Ramos (cell line): ENCODE data around the gene CCDC158.
"Not testable (repeated sequence)": the region's sequence is repeated elsewhere in the genome, so short reads cannot be mapped to it uniquely, and the experiment has no call there.

Source experiments
- in situ Hi-C: fragments of 300-500 bp; cut with MboI; formaldehyde crosslinking; loops from one replicate; pipeline ENCODE4 v1.14.3; 2022; ENCODE audit warnings: low sequenced_read_pairs; ENCODE audit not compliant: unreplicated experiment

Gene CCDC158

DNA sequence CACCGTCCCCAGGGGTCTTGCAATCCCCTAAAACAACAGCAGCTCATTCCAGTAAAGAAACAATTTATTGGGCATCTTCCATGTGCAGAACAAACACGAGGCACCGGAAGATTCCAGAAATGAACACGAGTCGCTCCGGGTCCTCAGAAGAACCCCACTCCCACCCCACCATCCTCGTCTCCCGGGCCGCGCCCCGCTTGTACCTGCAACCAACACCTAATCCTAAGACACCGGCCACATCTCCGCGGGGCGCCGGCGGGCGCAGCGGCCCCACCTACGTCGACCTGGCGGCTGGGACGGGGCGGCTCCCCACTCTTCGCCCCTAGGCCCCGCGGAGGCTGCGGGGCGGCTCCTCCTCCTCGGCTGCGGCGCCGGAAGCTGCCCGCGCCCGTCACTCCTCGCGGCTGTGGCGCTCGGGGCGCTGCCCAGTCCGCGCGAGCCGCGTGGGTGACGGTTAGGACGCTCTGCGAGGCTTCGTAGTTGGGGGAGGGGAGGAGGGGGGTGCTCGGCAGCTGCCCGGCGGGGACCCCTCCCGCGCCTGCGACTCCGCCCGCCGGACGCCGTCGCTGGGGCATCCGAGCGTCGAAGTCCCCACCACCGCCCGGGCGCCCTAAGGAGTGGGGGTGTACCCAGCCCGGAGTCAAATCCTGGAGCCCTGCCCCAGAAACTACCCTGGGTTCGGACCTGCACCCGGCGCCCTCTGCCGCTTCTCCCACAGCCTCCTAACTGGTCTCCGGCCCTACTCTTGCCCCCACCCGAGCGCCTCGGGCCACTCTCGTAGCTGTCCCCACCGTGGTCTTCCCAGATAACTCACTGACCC lies at the start of gene CCDC158:
Gene CCDC158 (minus strand): TSS at position 380 of the 820 bp plus-strand sequence. CDS start 17,934 bp downstream, outside the sequence.
- in situ Hi-C loops: no loop called here

DNA sequence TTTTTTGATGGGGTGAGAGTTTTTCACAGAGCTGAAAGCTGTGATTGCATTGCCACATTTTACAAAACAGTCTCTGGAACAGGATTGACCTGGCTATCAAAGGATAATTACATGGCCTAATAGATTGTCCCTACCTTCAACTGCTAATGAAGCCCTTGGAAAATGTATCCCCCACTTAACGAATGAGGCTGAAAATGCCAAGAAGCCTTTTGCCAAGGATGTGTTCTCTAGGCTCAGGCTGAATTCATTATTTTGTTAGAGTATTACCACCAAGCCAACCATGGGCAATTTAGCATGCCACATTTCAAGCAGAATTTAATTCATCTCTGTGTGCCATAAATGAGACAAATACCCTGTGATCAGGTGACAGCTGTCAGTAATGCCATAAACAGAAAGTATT lies 49.6 kb upstream of the CCDC158 start:
- in situ Hi-C loops: no loop called here

DNA sequence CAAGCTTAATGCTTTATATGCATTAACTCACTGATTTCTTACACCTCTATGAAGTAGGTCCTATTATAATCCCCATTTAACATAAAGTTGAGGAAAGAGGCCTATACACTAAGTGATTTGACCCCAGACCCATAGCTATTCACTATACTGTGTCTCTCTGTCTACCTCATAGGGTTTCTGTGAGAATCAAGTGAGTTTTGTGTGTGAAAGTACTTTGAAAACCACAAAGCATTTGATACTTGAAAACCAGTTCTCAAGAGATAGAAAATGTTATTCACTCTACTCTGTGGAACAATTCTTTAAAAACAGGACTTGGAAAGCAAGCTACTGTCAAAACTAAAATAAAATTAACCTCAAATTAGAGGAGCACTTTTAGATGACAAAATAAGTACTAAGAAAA lies 49.1 kb upstream of the CCDC158 start:
- in situ Hi-C loops: no loop called here

DNA sequence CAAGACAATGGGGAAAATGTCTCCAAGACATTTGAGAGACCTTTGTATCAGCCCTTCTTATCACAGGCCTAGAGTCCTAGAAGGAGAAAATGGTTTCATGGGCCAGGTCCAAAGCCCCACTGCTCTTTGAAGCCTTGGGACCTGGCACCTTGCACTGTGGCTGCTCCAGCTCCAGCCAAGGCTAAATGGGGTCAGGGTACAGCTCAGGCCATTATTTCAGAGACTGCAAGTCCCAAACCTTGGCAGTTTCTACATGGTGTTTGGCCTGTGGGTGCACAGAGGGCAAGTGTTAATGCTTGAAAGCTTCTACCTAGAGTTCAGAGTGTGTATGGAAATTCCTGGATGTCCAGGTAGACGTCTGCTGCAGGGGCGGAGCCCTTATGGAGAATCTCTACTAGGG lies 42.6 kb upstream of the CCDC158 start:
- in situ Hi-C loops: no loop called here

DNA sequence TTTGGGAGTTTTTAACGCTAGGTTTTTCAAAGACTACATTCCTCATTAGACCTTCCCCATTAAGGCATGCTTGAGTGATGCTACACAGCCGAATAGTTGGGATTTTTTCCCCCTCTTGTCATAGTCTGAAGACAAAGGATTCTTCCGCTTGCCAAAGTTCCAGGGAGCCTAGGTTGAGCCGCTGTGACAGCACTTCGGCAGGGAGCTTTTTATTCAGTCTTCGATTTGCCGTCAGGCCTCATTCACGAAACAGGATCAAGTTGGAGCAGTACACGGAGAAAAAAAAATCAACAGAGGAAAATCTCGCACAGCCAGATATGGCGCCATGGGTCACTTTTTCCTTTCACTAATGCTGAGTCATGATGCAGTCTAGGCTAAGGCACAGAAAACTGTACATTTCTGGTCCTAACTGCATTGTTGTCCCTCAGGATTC lies 38.4 kb upstream of the CCDC158 start:
- in situ Hi-C loops: no loop called here

DNA sequence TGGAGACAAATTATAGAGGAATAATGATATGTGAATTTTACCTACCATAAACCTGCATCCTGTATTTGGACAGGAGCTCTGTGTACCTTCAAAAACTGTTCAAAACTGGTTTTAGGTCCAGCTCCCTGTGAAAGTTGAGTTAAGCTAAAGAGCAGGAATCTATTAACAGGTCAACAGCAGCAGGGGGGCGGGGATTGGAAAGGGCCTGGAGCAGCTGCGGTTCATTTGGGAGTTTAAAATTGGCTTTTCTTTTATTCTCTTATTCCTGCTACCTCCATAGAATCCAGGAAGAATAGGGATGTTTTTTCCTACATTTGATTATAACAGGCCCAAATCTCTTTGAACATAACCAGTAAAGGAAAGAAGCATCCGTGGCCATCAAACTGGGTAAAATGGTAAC lies 37.9 kb upstream of the CCDC158 start:
- in situ Hi-C loops: no loop called here

DNA sequence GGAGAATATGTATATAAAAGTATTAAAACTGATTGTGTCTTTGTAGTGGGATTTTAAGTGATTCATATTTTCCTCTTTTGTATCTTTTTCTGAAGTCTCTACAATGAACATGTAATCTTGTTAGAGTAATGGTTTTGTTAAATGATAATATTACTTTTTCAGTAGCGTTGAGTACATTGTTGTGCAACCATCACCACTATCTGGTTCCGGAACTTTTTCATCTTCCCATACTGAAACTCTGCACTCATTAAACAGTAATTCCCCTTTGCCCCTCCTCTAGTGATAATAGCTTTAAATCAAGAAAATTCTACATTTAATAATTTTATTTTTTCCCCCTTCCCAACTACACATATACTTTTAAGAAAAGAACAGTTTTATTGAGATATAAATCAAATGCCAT lies 37.4 kb upstream of the CCDC158 start:
- in situ Hi-C loops: no loop called here

DNA sequence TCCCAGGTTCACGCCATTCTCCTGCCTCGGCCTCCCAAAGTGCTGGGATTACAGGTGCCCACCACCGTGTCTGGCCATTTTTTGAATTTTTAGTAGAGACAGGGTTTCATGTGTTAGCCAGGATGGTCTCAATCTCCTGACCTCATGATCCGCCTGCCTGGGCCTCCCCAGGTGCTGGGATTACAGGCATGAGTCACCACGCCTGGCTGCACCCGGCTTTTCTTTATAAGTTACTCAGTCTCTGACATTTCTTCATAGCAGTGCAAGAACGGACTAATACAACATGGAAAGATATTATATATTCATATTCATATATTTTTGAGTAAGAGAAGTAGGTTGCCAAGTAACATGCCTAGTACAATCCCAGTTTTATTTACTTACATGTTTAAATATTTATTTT lies 36.9 kb upstream of the CCDC158 start:
- in situ Hi-C loops: no loop called here

DNA sequence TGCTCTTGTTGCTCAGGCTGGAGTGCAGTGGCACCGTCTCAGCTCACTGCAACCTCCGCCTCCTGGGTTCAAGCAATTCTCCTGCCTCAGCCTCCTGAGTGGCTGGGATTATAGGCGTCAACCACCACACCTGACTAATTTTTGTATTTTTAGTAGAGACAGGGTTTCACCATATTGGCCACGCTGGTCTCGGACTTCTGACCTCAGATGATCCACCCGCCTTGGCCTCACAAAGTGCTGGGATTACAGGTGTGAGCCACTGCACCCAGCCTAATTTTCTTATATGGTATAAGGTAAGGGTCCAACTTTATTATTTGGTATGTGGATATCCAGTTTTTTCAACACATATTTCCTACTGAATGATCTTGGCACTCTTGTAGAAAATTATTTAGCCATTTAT lies 33.1 kb upstream of the CCDC158 start:
- in situ Hi-C loops: not testable (repeated sequence)

DNA sequence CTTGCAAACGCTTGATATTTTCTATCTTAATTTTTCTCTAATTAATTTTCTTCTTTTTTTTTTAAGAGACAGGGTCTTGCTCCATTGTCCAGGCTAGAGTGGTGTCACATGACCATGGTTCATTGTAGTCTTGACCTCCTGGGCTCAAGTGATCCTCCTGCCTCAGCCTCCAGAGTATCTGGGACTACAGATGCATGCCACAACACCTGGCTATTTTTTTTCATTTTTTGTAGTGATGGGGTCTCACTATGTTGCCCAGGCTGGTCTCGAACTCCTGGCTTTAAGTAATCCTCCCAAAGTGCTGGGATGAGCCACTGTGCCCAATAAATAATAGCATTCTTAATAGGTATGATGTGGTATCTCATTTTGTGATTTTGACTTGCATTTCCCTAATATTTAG lies 32.3 kb upstream of the CCDC158 start:
- in situ Hi-C loops: no loop called here

DNA sequence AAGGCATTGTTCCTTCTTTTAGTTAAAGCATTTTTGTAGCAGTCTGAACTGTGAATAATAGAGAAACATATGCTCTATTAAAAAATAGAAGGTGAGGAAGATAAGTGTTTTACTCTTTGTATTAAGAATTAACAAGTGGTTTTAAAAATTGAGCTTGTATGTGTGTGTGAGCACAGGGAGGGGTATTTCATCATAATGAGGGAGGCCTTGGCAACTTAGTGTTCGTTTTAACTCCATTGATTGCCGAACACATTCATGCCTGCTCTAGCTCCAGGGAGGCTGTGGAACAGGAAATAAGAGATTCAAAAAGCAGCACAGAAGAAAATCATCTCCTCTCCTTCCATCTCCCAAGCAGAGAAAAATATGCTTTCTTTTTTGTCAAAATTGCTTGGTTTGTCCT lies 28.9 kb upstream of the CCDC158 start:
- in situ Hi-C loops: no loop called here

DNA sequence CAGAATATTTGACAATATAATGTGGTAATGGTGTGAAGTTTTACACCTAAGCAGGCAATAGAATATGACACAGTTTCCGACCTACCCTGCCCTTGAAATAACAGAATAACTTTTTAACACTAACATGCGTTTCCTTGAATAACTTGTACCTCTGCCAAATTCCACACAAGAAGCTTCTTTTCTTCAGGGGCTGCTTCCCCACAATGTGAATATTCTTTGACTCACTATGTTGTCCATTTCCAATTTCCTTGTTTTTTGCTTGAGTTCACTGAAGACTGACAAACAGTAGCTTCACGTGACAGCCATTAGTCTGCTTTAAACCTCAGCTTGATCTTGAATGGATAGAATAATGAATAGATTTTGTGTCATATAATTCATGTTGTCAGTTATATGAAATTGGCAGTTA lies 28.4 kb upstream of the CCDC158 start:
- in situ Hi-C loops: no loop called here

DNA sequence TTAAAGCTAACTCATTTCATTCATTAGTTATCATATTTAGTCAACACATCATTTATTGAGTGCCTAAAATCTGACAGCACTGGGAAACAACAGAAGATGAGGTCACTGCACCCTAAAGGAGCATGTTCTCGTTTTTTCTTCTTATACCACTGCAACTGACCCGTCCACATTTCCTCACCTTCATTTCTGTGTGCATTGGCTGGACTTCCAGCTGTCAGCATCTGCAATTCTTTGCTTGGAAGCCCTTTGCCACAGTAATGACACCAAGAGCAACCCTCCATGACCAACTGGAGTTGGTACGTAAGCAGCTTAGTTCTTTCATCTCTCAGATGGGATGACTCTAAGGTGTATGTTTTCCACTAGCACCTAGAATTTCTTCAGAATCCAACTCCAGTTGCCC lies 27.3 kb upstream of the CCDC158 start:
- in situ Hi-C loops: no loop called here

DNA sequence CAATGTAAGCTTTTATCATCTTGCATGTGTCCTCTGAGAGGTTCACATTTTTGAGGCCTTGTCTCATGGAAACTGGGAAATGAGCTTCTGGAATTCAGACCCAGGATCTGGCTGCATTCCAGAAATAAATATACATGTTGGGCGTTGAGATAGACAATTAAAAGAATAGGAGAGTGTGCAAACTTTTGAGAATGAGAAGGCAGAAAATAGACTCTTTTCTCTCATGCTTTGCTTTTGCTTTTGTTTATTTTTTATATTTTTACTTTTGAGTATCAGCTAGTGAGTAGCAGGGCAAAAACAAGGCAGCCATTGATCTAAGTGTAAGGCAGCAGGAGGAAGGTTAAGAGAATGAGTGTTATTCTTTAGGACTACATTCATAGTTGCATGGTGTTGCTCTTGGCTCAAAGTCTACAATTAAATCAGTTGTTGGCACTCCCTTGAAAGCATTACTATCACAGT lies 26.5 kb upstream of the CCDC158 start:
- in situ Hi-C loops: no loop called here

DNA sequence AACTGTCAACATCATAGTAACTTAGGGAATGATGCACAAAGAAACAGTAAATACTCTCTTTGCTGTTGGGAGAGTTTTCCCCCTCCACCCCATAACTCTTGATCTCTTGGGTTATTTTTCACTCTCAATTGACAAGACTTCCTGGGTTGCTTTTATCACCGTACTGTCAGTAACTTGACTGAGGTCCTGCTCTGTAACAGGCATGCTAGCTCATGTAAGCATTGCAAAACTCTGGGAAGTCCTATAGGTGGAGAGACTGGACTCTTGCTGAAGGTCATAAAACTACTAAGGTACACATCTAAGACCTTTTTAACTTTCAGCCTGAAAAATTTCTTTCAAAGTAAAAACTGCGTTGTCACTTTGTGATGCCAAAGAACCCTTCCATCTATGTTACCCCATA lies 25.0 kb upstream of the CCDC158 start:
- in situ Hi-C loops: no loop called here

DNA sequence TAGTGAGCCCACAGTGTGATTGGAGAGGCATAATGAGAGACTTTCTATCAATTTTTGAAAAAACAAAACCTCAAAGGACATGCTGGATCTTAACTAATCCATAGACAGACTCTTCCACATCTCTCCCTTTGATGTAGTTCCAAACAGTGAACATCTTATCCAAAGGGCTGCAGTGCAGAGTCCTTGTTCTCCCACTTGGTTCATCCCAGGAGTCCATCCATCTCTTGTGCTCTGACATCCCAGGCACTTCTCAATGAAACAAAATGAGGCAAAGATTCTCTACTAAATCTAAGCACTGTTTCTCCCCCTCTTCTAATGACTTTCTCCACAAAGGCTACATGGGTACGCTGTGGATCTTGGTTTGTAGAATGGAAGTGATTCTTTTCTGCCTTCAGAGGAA lies 22.4 kb upstream of the CCDC158 start:
- in situ Hi-C loops: no loop called here

DNA sequence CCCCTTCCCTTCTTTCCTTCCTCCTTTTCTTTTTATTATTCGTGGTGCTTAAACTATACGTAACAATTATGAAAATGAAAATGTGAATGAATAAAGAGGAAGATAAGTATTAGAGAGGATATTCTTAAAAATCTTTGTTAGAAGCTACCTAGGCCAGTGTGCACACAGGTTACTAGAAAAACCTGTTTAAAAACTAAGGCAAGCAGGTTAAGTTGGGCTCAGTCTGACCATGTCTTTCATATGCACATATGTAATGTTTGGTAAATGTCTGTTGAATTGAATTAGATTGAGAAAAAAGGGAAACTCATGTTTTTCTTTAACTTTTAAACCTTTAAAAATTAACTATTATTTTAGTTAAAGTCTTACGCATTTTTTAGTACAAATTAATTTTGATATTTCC lies 21.9 kb upstream of the CCDC158 start:
- in situ Hi-C loops: no loop called here

DNA sequence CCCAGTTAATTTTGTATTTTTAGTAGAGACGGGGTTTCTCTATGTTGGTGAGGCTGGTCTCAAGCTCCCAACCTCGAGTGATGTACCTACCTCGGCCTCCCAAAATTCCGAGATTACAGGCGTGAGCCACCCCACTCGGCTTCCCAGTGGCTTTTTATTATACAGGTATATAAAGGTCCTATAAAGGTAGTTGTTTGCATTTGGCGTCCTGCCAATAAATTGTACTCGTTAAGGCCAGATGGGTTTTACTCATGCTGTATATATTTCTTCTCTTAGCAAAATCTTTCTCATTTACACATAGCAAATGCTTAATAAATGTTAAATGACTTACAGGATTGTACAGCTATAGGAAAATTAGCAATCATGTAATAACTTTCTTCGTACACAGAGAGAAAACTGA lies 20.9 kb upstream of the CCDC158 start:
- in situ Hi-C loops: no loop called here

DNA sequence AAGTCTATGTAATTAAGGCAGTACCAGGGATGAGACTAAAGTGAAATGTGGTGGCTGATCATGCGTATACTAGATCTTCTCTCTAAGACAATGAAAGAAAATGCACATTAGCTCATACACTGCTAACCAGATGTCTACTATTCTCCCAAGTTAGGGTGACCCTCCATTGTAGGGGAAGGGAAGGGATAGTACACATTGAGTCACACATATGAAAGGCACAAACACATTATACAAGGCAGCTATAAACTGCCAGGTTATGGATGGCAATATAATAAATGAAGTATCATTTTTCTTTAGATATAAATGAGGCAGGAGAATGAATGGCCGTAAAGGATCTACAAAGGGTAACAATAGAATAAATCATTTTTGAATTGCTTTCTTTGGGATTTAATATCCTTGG lies 18.6 kb upstream of the CCDC158 start:
- in situ Hi-C loops: loop anchor here (10.0 kb wide), 1 partner anchor 315 kb away; no protein-coding TSS in a partner anchor

DNA sequence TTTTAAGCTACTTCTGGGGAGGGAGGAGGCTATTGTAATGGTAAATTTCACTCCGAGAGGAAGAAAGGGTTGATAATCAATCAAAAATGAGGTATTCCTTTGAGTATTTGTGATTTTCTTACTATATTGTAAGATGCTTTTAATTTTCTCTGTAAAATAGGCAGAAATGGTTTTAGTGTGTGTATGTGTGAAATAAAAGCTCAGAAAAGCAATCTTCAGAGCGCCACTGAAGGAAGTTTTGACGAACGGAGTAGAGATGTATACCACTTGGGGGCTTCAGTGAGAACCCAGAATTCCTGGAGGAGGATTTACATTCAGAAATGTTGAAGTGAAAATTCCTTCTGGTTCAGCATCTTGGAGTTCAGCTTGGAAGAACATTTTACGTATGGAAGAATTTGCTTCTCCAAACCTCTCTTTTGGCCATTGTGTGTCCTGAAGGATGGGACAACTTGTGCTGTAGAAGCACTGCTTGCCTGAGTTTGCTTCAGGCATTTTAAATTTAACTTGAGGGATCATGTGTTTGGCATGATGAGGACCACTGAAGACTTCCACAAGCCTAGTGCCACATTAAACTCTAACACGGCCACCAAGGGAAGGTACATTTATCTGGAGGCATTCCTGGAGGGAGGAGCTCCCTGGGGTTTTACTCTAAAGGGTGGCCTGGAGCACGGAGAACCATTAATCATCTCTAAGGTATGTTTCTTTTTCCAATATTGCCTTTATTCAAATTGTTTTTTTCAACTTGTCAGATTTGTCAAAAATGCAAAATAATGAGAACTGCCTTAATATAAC lies 14.8 kb upstream of the CCDC158 start:
- in situ Hi-C loops: loop anchor here (10.0 kb wide), 1 partner anchor 319 kb away; no protein-coding TSS in a partner anchor

DNA sequence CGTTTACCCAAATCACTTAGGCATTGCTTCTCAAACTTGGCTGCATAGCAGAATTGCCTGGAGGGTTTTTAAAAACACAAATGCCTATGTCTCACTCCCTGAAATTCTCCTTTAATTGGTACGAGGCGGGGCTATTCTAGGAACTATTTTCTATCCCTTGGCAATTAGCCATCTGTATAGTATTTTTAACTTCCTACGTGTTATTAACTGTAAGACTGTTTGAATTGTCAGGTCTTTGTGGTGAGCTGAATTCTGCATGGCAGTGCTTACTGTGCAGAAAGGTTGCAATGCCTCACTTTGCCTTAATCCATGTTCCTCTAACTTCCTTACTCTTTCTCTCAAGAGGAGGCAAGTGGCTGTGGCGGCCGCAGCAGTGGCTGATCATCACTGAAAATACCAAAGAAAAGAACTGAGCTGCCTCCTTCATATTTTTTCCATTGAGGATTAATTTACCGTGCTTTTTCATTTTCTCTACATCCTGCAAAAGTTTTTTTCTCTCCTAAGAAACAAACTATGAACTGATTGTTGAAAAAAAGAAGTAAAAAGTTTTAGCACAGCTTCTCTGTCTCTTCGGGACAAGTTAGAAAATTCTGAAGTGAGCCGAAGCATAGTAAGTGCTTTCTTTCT lies 14.1 kb upstream of the CCDC158 start, which contains the start of gene SHROOM3:
Gene SHROOM3 (plus strand): TSS at position 329 of the 627 bp plus-strand sequence. CDS start 824 bp downstream, outside the sequence.
- in situ Hi-C loops: loop anchor here (10.0 kb wide), 1 partner anchor 320 kb away; no protein-coding TSS in a partner anchor
